Measurements from ENCODE around the gene NTF3.

DNA sequence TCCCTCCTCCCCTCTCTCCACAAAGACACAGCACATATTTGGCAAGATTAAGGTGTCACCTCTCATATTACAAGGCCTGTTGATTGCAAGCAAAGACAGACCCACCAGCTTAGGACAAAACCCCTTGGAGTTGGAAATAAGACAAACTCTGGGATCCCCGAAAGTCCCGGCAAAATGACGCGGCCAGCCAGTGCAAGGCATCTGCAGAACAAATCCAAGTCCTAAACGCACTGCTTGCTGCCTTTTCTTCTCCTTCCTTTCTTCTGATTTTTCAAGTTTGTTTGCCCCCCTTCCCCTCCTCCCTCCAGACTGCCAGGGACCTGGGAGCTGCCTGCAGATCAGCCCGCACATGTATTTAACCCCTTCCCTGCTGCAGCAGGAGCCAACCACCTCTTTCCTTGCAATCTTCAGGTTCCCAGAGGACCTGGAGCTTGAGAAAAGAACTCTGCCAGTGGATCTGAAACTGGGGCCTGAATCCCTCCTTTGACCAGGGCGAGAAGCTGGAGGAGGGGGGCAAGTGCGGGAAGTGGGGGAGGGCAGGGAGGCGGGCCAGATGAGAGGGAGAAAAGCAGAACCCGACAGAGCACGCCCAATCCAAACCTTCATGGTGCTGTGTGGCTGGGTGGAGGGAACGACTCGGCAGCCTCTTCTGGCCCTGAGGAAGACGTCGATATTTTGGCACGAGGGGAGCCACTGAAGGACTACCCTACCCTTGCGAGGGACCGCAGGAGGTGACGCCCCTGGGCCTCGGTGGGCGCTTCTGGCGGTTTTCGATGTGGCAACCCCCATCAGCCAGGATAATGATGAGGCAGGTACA, 2.0 kb upstream of the NTF3 start:
- TF ChIP-seq, protein P1, sequence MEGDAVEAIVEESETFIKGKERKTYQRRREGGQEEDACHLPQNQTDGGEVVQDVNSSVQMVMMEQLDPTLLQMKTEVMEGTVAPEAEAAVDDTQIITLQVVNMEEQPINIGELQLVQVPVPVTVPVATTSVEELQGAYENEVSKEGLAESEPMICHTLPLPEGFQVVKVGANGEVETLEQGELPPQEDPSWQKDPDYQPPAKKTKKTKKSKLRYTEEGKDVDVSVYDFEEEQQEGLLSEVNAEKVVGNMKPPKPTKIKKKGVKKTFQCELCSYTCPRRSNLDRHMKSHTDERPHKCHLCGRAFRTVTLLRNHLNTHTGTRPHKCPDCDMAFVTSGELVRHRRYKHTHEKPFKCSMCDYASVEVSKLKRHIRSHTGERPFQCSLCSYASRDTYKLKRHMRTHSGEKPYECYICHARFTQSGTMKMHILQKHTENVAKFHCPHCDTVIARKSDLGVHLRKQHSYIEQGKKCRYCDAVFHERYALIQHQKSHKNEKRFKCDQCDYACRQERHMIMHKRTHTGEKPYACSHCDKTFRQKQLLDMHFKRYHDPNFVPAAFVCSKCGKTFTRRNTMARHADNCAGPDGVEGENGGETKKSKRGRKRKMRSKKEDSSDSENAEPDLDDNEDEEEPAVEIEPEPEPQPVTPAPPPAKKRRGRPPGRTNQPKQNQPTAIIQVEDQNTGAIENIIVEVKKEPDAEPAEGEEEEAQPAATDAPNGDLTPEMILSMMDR (IDR thresholded peaks at IDR 0.05; ENCODE audit: low read depth, low read length, poor library complexity, severe bottlenecking) = no peak
- TF ChIP-seq EZH2phosphoT487 (IDR thresholded peaks at IDR 0.05; ENCODE audit: borderline replicate concordance, low read length) = no peak
